Cerebellar nuclear complex (tissue), 1 donor: ENCODE data around the gene GSDMA.
A peak's percentile ranks its signal among the peaks of the same experiment; 100 is the strongest.
"Not testable (repeated sequence)": the region's sequence is repeated elsewhere in the genome, so short reads cannot be mapped to it uniquely, and the experiment has no call there.

Experiments
- DNase-seq, 2 experiments: peaks; one replicate each; lab custom pipeline; 2025; lab: John Stamatoyannopoulos, UW

Gene GSDMA

GRCh38 chr17:39929646-39930407, 33.0 kb upstream of the GSDMA start:
- DNase-seq = no peak

- DNase-seq = no peak
Measured at GRCh38 chr17:39933912-39934311, 28.9 kb upstream of the GSDMA start.

GRCh38 chr17:39934324-39934723, 28.5 kb upstream of the GSDMA start:
- no peak for DNase-seq

- no peak for DNase-seq
Measured at GRCh38 chr17:39935909-39936308, 26.9 kb upstream of the GSDMA start.

- DNase-seq = no peak
Measured at GRCh38 chr17:39937447-39937846, 25.4 kb upstream of the GSDMA start.

- no peak for DNase-seq
Measured at GRCh38 chr17:39938140-39938869, 24.5 kb upstream of the GSDMA start.

GRCh38 chr17:39939106-39939505, 23.7 kb upstream of the GSDMA start:
- DNase-seq = no peak

GRCh38 chr17:39939588-39940419, 23.0 kb upstream of the GSDMA start:
- no peak for DNase-seq

GRCh38 chr17:39943702-39944392, 19.0 kb upstream of the GSDMA start:
- DNase-seq = no peak

GRCh38 chr17:39944393-39944711, 18.5 kb upstream of the GSDMA start:
- DNase-seq = no peak

- no peak for DNase-seq
Measured at GRCh38 chr17:39946551-39947330, 16.1 kb upstream of the GSDMA start.

- not testable (repeated sequence) for DNase-seq
Measured at GRCh38 chr17:39948489-39948828, 14.3 kb upstream of the GSDMA start.

GRCh38 chr17:39949028-39949427, 13.8 kb upstream of the GSDMA start:
- no peak for DNase-seq

- DNase-seq = no peak
Measured at GRCh38 chr17:39950871-39951348, 11.9 kb upstream of the GSDMA start.

- DNase-seq = no peak
Measured at GRCh38 chr17:39951924-39952679, 10.7 kb upstream of the GSDMA start.

GRCh38 chr17:39952680-39953470, 9.9 kb upstream of the GSDMA start:
- DNase-seq = peak in 1 of 2 experiments; percentile 67

GRCh38 chr17:39953471-39953888, 9.3 kb upstream of the GSDMA start:
- no peak for DNase-seq

- DNase-seq = no peak
Measured at GRCh38 chr17:39954876-39955275, 7.9 kb upstream of the GSDMA start.

GRCh38 chr17:39955726-39956225, 7.0 kb upstream of the GSDMA start:
- no peak for DNase-seq
